ENCODE data around the gene CD320. TPM values are rescaled to one million over a fixed set of nuclear protein-coding genes. Genes with fewer than 3 reads are reported as not detected.

CD320 gene
- total RNA-seq, 6 experiments from 2014 or later: 54.2 to 65.7 (median 57.6) TPM

DNA sequence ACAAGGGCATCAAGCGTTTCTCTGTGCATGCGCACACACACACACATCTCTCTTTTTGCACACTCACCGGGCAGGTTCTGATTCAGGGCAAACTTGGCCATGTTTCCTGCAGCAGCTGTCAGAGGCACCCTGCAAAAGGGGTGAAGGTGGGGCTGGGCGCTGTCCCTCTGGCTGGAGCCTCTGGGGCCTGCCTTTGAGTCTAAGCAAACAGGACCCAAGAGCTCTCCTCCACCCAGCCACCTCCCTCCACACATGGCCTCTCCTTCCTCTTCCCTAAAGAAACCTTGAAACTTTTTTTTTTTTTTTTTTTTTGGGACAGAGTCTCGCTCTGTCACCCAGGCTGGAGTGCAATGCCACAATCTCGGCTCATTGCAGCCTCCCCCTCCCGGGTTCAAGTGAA lies 29.6 kb upstream of the CD320 start:
- no peak for DNase-seq
- TF ChIP-seq CTCF (IDR thresholded peaks at IDR 0.05): no peak
- no peaks in the 10 kb centered on the region for H3K36me3 Mint-ChIP-seq (ENCODE audit: low read depth)
- H3K4me1 Mint-ChIP-seq (ENCODE audit: low read depth): no peaks in the 10 kb centered on the region
- no peak overlapping the region for H3K4me3 Mint-ChIP-seq
- H3K9me3 Mint-ChIP-seq: no peaks in the 10 kb centered on the region
- H3K27ac Mint-ChIP-seq: no peak overlapping the region
- peaks cover 32% of the 10 kb centered on the region for H3K27me3 Mint-ChIP-seq (ENCODE audit: insufficient read depth)

DNA sequence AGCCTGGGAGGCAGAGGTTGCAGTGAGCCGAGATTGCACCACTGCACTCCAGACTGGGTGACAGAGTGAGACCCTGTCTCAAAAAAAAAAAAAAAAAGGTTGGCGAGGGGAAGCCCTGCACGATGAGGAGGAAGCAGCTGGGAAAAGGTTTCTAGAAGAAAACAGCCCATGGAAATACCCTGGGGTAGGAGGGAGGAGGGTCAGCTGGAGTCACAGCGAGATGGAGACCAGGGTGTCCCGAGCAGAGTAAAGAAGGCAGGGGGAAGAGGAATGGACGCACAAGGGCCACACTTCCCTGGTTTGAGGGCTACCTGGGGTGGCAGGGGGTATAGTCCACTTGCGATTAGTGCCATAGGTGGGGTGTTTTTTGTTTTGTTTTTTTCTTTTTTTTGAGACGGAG lies 28.5 kb upstream of the CD320 start:
- TF ChIP-seq CTCF (IDR thresholded peaks at IDR 0.05): no peak
- Mint-ChIP-seq H3K36me3 (ENCODE audit: low read depth) (no peaks in the 10 kb centered on the region), H3K4me1 (ENCODE audit: low read depth) (no peaks in the 10 kb centered on the region), H3K9me3 (no peaks in the 10 kb centered on the region), H3K27ac (no peak overlapping the region), H3K4me3 (no peak overlapping the region), H3K27me3 (ENCODE audit: insufficient read depth) (peaks cover 30% of the 10 kb centered on the region)
- DNase-seq: no peak

GRCh38 chr19:8336072-8336569 lies 28.0 kb upstream of the CD320 start:
- no peaks in the 10 kb centered on the region for H3K4me1 Mint-ChIP-seq (ENCODE audit: low read depth)
- no peak overlapping the region for H3K27ac Mint-ChIP-seq
- no peaks in the 10 kb centered on the region for H3K36me3 Mint-ChIP-seq (ENCODE audit: low read depth)
- peaks cover 30% of the 10 kb centered on the region for H3K27me3 Mint-ChIP-seq (ENCODE audit: insufficient read depth)
- H3K4me3 Mint-ChIP-seq: no peak overlapping the region
- no peak for DNase-seq
- no peaks in the 10 kb centered on the region for H3K9me3 Mint-ChIP-seq
- no peak for TF ChIP-seq CTCF (IDR thresholded peaks at IDR 0.05)

DNA sequence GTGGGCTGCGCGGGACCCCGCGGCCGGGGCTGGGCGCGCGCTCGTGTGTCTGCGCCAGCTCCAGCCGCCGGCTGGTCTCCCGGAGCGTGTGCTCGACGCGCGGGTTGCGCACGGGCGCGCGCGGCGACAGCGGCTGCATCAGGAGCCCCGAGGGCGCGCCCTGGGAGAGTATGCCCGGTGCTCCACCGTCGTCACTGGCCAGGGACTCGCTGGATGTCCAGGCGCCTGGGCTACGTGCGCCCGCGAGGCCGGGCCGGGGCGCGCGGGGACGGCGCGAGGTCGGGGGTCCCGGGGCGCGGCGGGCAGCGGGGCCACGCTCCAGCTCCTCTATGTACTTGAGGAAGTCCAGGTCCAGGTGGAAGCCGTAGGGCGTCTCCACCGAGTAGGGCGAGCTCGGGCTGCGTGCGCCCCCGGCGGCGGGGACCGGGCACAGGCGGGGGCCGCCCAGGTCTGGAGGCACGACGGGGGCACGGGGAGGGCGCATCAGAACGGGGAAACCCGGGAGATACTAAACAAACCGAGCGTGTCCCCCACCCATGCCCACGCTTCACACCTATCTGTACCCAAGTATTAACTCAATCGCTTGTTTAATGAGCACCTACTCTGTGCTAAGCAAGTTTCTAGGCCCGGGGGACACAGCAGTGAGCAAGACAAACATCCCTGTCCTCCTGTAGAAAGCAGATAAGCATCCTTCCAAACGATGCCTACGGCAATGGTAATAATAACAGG lies 27.3 kb upstream of the CD320 start:
- DNase-seq: no peak
- Mint-ChIP-seq H3K36me3 (ENCODE audit: low read depth) (no peaks in the 10 kb centered on the region), H3K27me3 (ENCODE audit: insufficient read depth) (peaks cover 25% of the 10 kb centered on the region), H3K9me3 (no peaks in the 10 kb centered on the region), H3K4me1 (ENCODE audit: low read depth) (no peaks in the 10 kb centered on the region), H3K27ac (no peak overlapping the region), H3K4me3 (no peak overlapping the region)
- no peak for TF ChIP-seq CTCF (IDR thresholded peaks at IDR 0.05)

- peaks cover 21% of the 10 kb centered on the region for H3K27me3 Mint-ChIP-seq (ENCODE audit: insufficient read depth)
- H3K9me3 Mint-ChIP-seq: no peaks in the 10 kb centered on the region
- no peak for DNase-seq
- H3K36me3 Mint-ChIP-seq (ENCODE audit: low read depth): no peaks in the 10 kb centered on the region
- no peak for TF ChIP-seq CTCF (IDR thresholded peaks at IDR 0.05)
- no peak overlapping the region for H3K27ac Mint-ChIP-seq
- no peaks in the 10 kb centered on the region for H3K4me1 Mint-ChIP-seq (ENCODE audit: low read depth)
- no peak overlapping the region for H3K4me3 Mint-ChIP-seq
These were observed 26.5 kb upstream of the CD320 start for GRCh38 chr19:8334458-8335342.
